Measurements from ENCODE around the gene PRICKLE2.

The PRICKLE2 gene

GRCh38 chr3:64221571-64222257, 3.6 kb downstream of the PRICKLE2 start:
- no peak overlapping the region for H3K4me3 ChIP-seq (ENCODE audit: low read length)
- DNase-seq (ENCODE audit: low read depth) = no peak
- TF ChIP-seq CTCF (IDR thresholded peaks at IDR 0.05; ENCODE audit: insufficient read depth, low read depth, low read length, missing control alignments) = no peak

- DNase-seq (ENCODE audit: low read depth) = peak; percentile 36
- no peak for TF ChIP-seq CTCF (IDR thresholded peaks at IDR 0.05; ENCODE audit: insufficient read depth, low read depth, low read length, missing control alignments)
- no peak overlapping the region for H3K4me3 ChIP-seq (ENCODE audit: low read length)
These were observed 4.9 kb downstream of the PRICKLE2 start for GRCh38 chr3:64220161-64220914.

GRCh38 chr3:64218746-64219145, 6.5 kb downstream of the PRICKLE2 start:
- no peak overlapping the region for H3K4me3 ChIP-seq (ENCODE audit: low read length)
- DNase-seq (ENCODE audit: low read depth) = no peak
- no peak for TF ChIP-seq CTCF (IDR thresholded peaks at IDR 0.05; ENCODE audit: insufficient read depth, low read depth, low read length, missing control alignments)

- TF ChIP-seq CTCF (IDR thresholded peaks at IDR 0.05; ENCODE audit: insufficient read depth, low read depth, low read length, missing control alignments) = no peak
- no peak for DNase-seq (ENCODE audit: low read depth)
- H3K4me3 ChIP-seq (ENCODE audit: low read length) = no peak overlapping the region
These were observed 6.9 kb downstream of the PRICKLE2 start for GRCh38 chr3:64218329-64218728.

GRCh38 chr3:64216274-64217147, 8.8 kb downstream of the PRICKLE2 start:
- H3K4me3 ChIP-seq (ENCODE audit: low read length) = no peak overlapping the region

GRCh38 chr3:64215559-64215958, 9.7 kb downstream of the PRICKLE2 start:
- no peak for TF ChIP-seq CTCF (IDR thresholded peaks at IDR 0.05; ENCODE audit: insufficient read depth, low read depth, low read length, missing control alignments)
- no peak for DNase-seq (ENCODE audit: low read depth)
- no peak overlapping the region for H3K4me3 ChIP-seq (ENCODE audit: low read length)

More at GRCh38 chr3:64216274-64217147, 8.8 kb downstream of the PRICKLE2 start:
- DNase-seq (ENCODE audit: low read depth) = peak; percentile 92
- TF ChIP-seq CTCF (IDR thresholded peaks at IDR 0.05; ENCODE audit: insufficient read depth, low read depth, low read length, missing control alignments) = no peak

Measured in epithelial cell of esophagus (primary cell).